H1 (cell line): ENCODE results near the gene CD226. TPM values are rescaled to one million over a fixed set of nuclear protein-coding genes. Genes with fewer than 3 reads are reported as not detected.
A peak's percentile ranks its signal among the peaks of the same experiment; 100 is the strongest.

Experiments used
- CTCF ChIA-PET: fragments of 300-600 bp; sonication (Branson Sonifier 250); formaldehyde crosslinking; loops from one replicate; lab custom pipeline; 2021; ENCODE audit not compliant: partially characterized antibody; lab: Charles Lee
- POLR2A ChIA-PET: fragments of 300-600 bp; sonication (Branson Sonifier 250); formaldehyde crosslinking; loops from one replicate; lab custom pipeline; 2021; ENCODE audit warnings: inconsistent platforms; ENCODE audit not compliant: partially characterized antibody; lab: Charles Lee
- DNase-seq, 2 experiments: peaks; one replicate each; pipeline versions ENCODE4 v3.0.0 to v3.0.0-alpha.2; 2010 to 2022; ENCODE audit warnings: low spot score in 2 of 2, low read depth in 1 of 2, mixed read lengths in 1 of 2
- FAIRE-seq: peaks from 2 replicates; lab custom pipeline; 2011; peaks lifted over from hg19 to GRCh38; lab: Jason Lieb, UNC
- H2AFZ ChIP-seq: 2 replicates; pipeline ENCODE4 v1.8.1; 2012; ENCODE audit warnings: low read length, inconsistent platforms
- H2AK5ac ChIP-seq: 2 replicates; pipeline ENCODE4 v1.6.1; 2013; ENCODE audit warnings: low read depth, low read length
- H2BK120ac ChIP-seq: replicated peaks from 2 replicates; pipeline ENCODE3; 2013; ENCODE audit warnings: low read depth, low read length, inconsistent platforms
- H2BK12ac ChIP-seq: 2 replicates; pipeline ENCODE4 v1.6.1; 2013; ENCODE audit warnings: low read depth, low read length
- H2BK15ac ChIP-seq: 2 replicates; pipeline ENCODE4 v1.6.1; 2013; ENCODE audit warnings: low read length
- H2BK20ac ChIP-seq: 2 replicates; pipeline ENCODE4 v1.6.1; 2013; ENCODE audit warnings: low read length
- H2BK5ac ChIP-seq: 2 replicates; pipeline ENCODE4 v1.6.1; 2013; ENCODE audit warnings: low read depth, low read length
- H3K14ac ChIP-seq: 2 replicates; pipeline ENCODE4 v1.6.1; 2013; ENCODE audit warnings: inconsistent platforms; ENCODE audit not compliant: insufficient read length
- H3K18ac ChIP-seq: 2 replicates; pipeline ENCODE4 v1.6.1; 2013; ENCODE audit warnings: low read length; ENCODE audit errors: extremely low read depth
- H3K23ac ChIP-seq: 2 replicates; pipeline ENCODE4 v1.6.1; 2013; ENCODE audit warnings: inconsistent platforms; ENCODE audit not compliant: insufficient read length
- H3K23me2 ChIP-seq: 2 replicates; pipeline ENCODE4 v1.6.1; 2013; ENCODE audit warnings: low read depth, low read length
- H3K27ac ChIP-seq: 2 replicates; pipeline ENCODE4 v1.6.1; 2011; ENCODE audit warnings: low read depth, low read length, inconsistent platforms
- H3K27me3 ChIP-seq, 4 experiments: replicated peaks in 1 of 4; 1 replicate in 1 of 4; 2 replicates in 3 of 4; pipeline versions ENCODE4 v1.6.1 to v1.8.1; 2011 to 2013; ENCODE audit warnings: low read length in 3 of 4, mild to moderate bottlenecking in 3 of 4, inconsistent platforms in 2 of 4, mixed read lengths in 2 of 4, moderate library complexity in 1 of 4; ENCODE audit not compliant: control insufficient read depth in 3 of 4, insufficient read depth in 3 of 4; ENCODE audit errors: extremely low read depth in 1 of 4
- H3K36me3 ChIP-seq, 4 experiments: 2 replicates each; pipeline versions ENCODE4 v1.6.1 to v1.8.1; 2011 to 2013; ENCODE audit warnings: mild to moderate bottlenecking in 4 of 4, low read length in 3 of 4, moderate library complexity in 2 of 4, control low read depth in 1 of 4, inconsistent platforms in 1 of 4; ENCODE audit not compliant: insufficient read depth in 4 of 4, control insufficient read depth in 2 of 4
- H3K4ac ChIP-seq: replicated peaks from 2 replicates; pipeline ENCODE3; 2013; ENCODE audit warnings: low read length, low read depth, mixed read lengths, inconsistent platforms; ENCODE audit not compliant: insufficient read length
- H3K4me1 ChIP-seq, 4 experiments: replicated peaks in 1 of 4; 1 replicate in 1 of 4; 2 replicates in 3 of 4; pipeline versions ENCODE4 v1.6.1 to v1.8.1; 2011 to 2013; ENCODE audit warnings: low read length in 3 of 4, inconsistent platforms in 2 of 4, mixed read lengths in 1 of 4; ENCODE audit not compliant: insufficient read depth in 4 of 4, control insufficient read depth in 3 of 4
- H3K4me2 ChIP-seq, 2 experiments: 2 replicates each; pipeline versions ENCODE4 v1.6.1 to v1.8.1; 2011 to 2013; ENCODE audit warnings: low read depth in 2 of 2, low read length in 2 of 2, control low read depth in 1 of 2, inconsistent platforms in 1 of 2, mild to moderate bottlenecking in 1 of 2; ENCODE audit not compliant: insufficient read depth in 1 of 2
- H3K4me3 ChIP-seq, 4 experiments: fragments of 200-600, 300-600 bp in 1 of 4; sonication (generic), shearing (Covaris generic), sonication (Bioruptor Twin) in 1 of 4; 2 replicates each; pipeline versions ENCODE4 v1.5.1 to v1.8.1; 2011 to 2016; ENCODE audit warnings: low read length in 4 of 4, low read depth in 3 of 4, control low read depth in 2 of 4, inconsistent platforms in 2 of 4, mild to moderate bottlenecking in 2 of 4, mixed read lengths in 1 of 4, moderate library complexity in 1 of 4; ENCODE audit not compliant: insufficient read depth in 2 of 4; ENCODE audit errors: extremely low read depth in 1 of 4
- H3K56ac ChIP-seq: replicated peaks from 2 replicates; pipeline ENCODE3; 2013; ENCODE audit warnings: low read depth, mild to moderate bottlenecking, mixed read lengths, low read length, inconsistent platforms; ENCODE audit not compliant: insufficient read length
- H3K79me1 ChIP-seq: 2 replicates; pipeline ENCODE4 v1.6.1; 2013; ENCODE audit warnings: low read depth, low read length, control low read depth
- H3K79me2 ChIP-seq, 2 experiments: 2 replicates each; pipeline versions ENCODE4 v1.6.1 to v1.8.1; 2012 to 2013; ENCODE audit warnings: low read length in 2 of 2, mild to moderate bottlenecking in 2 of 2, inconsistent platforms in 1 of 2; ENCODE audit not compliant: insufficient read depth in 2 of 2, control insufficient read depth in 1 of 2
- H3K9ac ChIP-seq, 4 experiments: replicated peaks in 1 of 4; 1 replicate in 1 of 4; 2 replicates in 3 of 4; pipeline versions ENCODE4 v1.6.1 to v1.8.1; 2011 to 2013; ENCODE audit warnings: low read depth in 3 of 4, low read length in 3 of 4, control low read depth in 2 of 4, mild to moderate bottlenecking in 2 of 4, moderate library complexity in 2 of 4, inconsistent platforms in 1 of 4; ENCODE audit errors: extremely low read depth in 1 of 4
- H3K9me3 ChIP-seq, 2 experiments: 2 replicates each; pipeline versions ENCODE4 v1.6.1 to v1.8.1; 2012 to 2013; ENCODE audit warnings: mild to moderate bottlenecking in 2 of 2, moderate library complexity in 2 of 2, control low read depth in 1 of 2, inconsistent platforms in 1 of 2, low read depth in 1 of 2, low read length in 1 of 2, mixed read lengths in 1 of 2; ENCODE audit not compliant: insufficient read depth in 2 of 2
- H4K20me1 ChIP-seq, 2 experiments: replicated peaks in 1 of 2; 2 replicates each; pipeline versions ENCODE3 to v1.8.1; 2011 to 2013; ENCODE audit warnings: inconsistent platforms in 2 of 2, low read length in 2 of 2, mild to moderate bottlenecking in 1 of 2; ENCODE audit not compliant: insufficient read depth in 2 of 2, control insufficient read depth in 1 of 2
- H4K5ac ChIP-seq: 2 replicates; pipeline ENCODE4 v1.6.1; 2013; ENCODE audit warnings: low read length, low read depth, mixed read lengths, inconsistent platforms; ENCODE audit not compliant: insufficient read length
- H4K8ac ChIP-seq: 2 replicates; pipeline ENCODE4 v1.8.0; 2013; ENCODE audit warnings: mild to moderate bottlenecking, moderate library complexity, low read length, inconsistent platforms; ENCODE audit not compliant: insufficient read depth; ENCODE audit errors: extremely low read depth
- H4K91ac ChIP-seq: replicated peaks from 2 replicates; pipeline ENCODE3; 2013; ENCODE audit warnings: low read length, mixed read lengths, inconsistent platforms; ENCODE audit not compliant: insufficient read length
- CTCF ChIP-seq, 3 experiments: IDR thresholded peaks; 1 replicate in 2 of 3; 2 replicates in 1 of 3; pipeline versions ENCODE4 v1.5.1 to v1.6.1; 2011; ENCODE audit warnings: low read length in 3 of 3, mild to moderate bottlenecking in 3 of 3, inconsistent platforms in 2 of 3, low read depth in 1 of 3, moderate library complexity in 1 of 3; ENCODE audit not compliant: insufficient read depth in 1 of 3; ENCODE audit errors: control extremely low read depth in 1 of 3
- RAD21 ChIP-seq, 2 experiments: IDR thresholded peaks in 1 of 2; conservative IDR thresholded peaks in 1 of 2; 2 replicates each; pipeline ENCODE4 v1.6.1; 2011; ENCODE audit warnings: low read depth in 2 of 2, low read length in 2 of 2, improper control_type of control experiment in 1 of 2, inconsistent platforms in 1 of 2, mild to moderate bottlenecking in 1 of 2, moderate library complexity in 1 of 2
- RFX5 ChIP-seq: IDR thresholded peaks from 2 replicates; pipeline ENCODE4 v1.6.1; 2011; ENCODE audit warnings: low read depth, low read length, improper control_type of control experiment, borderline replicate concordance
- WGBS, 2 experiments: shearing (Covaris generic) in 1 of 2; methylation state at CpG; one replicate each; pipeline versions ENCODE4 v1.1.6 to v1.1.7; 2013 to 2015; ENCODE audit warnings: low lambda C conversion rate in 2 of 2, mixed read lengths in 2 of 2, inconsistent platforms in 1 of 2, low coverage in 1 of 2, missing lambda C conversion rate in 1 of 2; ENCODE audit not compliant: insufficient replicate concordance in 2 of 2, insufficient coverage in 1 of 2, insufficient read length in 1 of 2; ENCODE audit errors: extremely low coverage in 1 of 2, missing lambda C conversion rate in 1 of 2; 5-methylcytosine and 5-hydroxymethylcytosine counted together
- polyA plus RNA-seq, 7 experiments: library from polyadenylated mRNA; depleted of rRNA in 3 of 7; stranded (reverse) in 5 of 7; unstranded in 2 of 7; fragments of >200 nt in 5 of 7; fragments of 200-250 nt in 2 of 7; gene quantifications; 1 replicate in 5 of 7; 2 replicates in 1 of 7; 4 replicates in 1 of 7; pipeline versions ENCODE4 v1.2.1 to v1.2.3, GENCODE V29; 2011 to 2013; ENCODE audit warnings: missing spikeins in 2 of 7, mixed read lengths in 2 of 7
- total RNA-seq: library from RNA; stranded (reverse); fragmentation: NEBNext Ultra II Directional; extraction: Animal tissue kit (Norgen Biotek cat#: 25700); gene quantifications from 2 replicates; pipeline ENCODE4 v1.2.1, GENCODE V29; 2021

Gene CD226
- total and polyA plus RNA-seq, 2 of the 8 experiments (the other 6 are each of a cell fraction or from before 2014, with no cell fraction given): not detected

- H3K4me1 ChIP-seq: no peaks in the 10 kb centered on the region; a peak in 1 of 7 replicates
- no peak overlapping the region for H2BK5ac ChIP-seq
- TF ChIP-seq CTCF (IDR thresholded peaks at IDR 0.05; ENCODE audit: control extremely low read depth in 1 of 3, insufficient read depth in 1 of 3, low read depth in 1 of 3, low read length in 3 of 3) (peak in 1 of 3 experiments; percentile 30; a peak in 2 of 4 replicates), RFX5 (no peak), RAD21 (IDR thresholded peaks at IDR 0.05 in 1 of 2, conservative IDR thresholded peaks at IDR 0.05 in 1 of 2; ENCODE audit: low read depth in 2 of 2, low read length in 2 of 2) (peak in 1 of 2 experiments; percentile 44; a peak in 2 of 4 replicates)
- H3K79me1 ChIP-seq: no peaks in the 10 kb centered on the region
- ChIA-PET POLR2A (no interaction called here), CTCF (interaction anchor here (0.6 to 2.3 kb wide), 11 partner anchors 8 to 232 kb away, joined by 3 to 8 read pairs (median 4); no protein-coding TSS in a partner anchor)
- no peak overlapping the region for H3K4me3 ChIP-seq
- no peaks in the 10 kb centered on the region for H3K79me2 ChIP-seq
- no peaks in the 10 kb centered on the region for H3K27me3 ChIP-seq
- no peak overlapping the region for H4K5ac ChIP-seq
- H3K4me2 ChIP-seq: no peak overlapping the region
- no peak overlapping the region for H3K9ac ChIP-seq
- H2AK5ac ChIP-seq: no peak overlapping the region
- no peak for DNase-seq
- H2BK20ac ChIP-seq: no peak overlapping the region
- no peak overlapping the region for H3K14ac ChIP-seq
- no peak overlapping the region for H2BK120ac ChIP-seq
- no peak overlapping the region for H4K8ac ChIP-seq
- no peaks in the 10 kb centered on the region for H3K23me2 ChIP-seq
- no peaks in the 10 kb centered on the region for H3K9me3 ChIP-seq
- H2BK15ac ChIP-seq: no peak overlapping the region
- no peak overlapping the region for H3K27ac ChIP-seq
- H3K4ac ChIP-seq: no peak overlapping the region
- no peak overlapping the region for H4K91ac ChIP-seq
- FAIRE-seq: no peak
- no peak overlapping the region for H3K23ac ChIP-seq
- H3K36me3 ChIP-seq: no peaks in the 10 kb centered on the region
- 86% methylated on average over 1 of the region's 1 CpG; no CpG with 5 or more reads in 1 of the 2 experiments for WGBS, 2 experiments
- no peak overlapping the region for H3K56ac ChIP-seq
- H2BK12ac ChIP-seq: no peak overlapping the region
- no peaks in the 10 kb centered on the region for H4K20me1 ChIP-seq
- peak overlapping the region; percentile 83; the same call in 1 of the 2 replicates for H2AFZ ChIP-seq
- H3K18ac ChIP-seq: no peak overlapping the region
These were observed 93.2 kb downstream of the CD226 start for GRCh38 chr18:69854455-69854854.
